Measurements from ENCODE around the gene MOBP. TPM values are rescaled to one million over a fixed set of nuclear protein-coding genes. Genes with fewer than 3 reads are reported as not detected.

Gene MOBP
- polyA plus RNA-seq, 1 donor (not counting 4 experiments of a cell fraction or from before 2014, with no cell fraction given) = not detected

GRCh38 chr3:39478226-39478625 is 10.7 kb downstream of the MOBP start:
- Histone ChIP-seq H3K9me1 (ENCODE audit: control insufficient read depth, extremely low read depth, insufficient read depth, low read length) (no peaks in the 10 kb centered on the region), H3K27me3 (ENCODE audit: control insufficient read depth, extremely low read depth, insufficient read depth, low read length) (peaks cover 4% of the 10 kb centered on the region), H3K4me3 (ENCODE audit: control insufficient read depth in 2 of 3, extremely low read depth in 1 of 3, insufficient read depth in 2 of 3, low read depth in 1 of 3, low read length in 3 of 3) (no peak overlapping the region), H3K4me2 (ENCODE audit: control insufficient read depth, extremely low read depth, insufficient read depth, low read depth, low read length) (no peak overlapping the region), H3K9ac (ENCODE audit: control insufficient read depth, extremely low read depth, insufficient read depth, low read length) (no peak overlapping the region), H2AFZ (ENCODE audit: control insufficient read depth, low read length) (no peak overlapping the region), H3K4me1 (ENCODE audit: control insufficient read depth, extremely low read depth, insufficient read depth, low read length) (no peaks in the 10 kb centered on the region), H3K27ac (ENCODE audit: control insufficient read depth, insufficient read depth, low read length) (no peak overlapping the region), H4K20me1 (ENCODE audit: control insufficient read depth, extremely low read depth, insufficient read depth, low read length) (no peaks in the 10 kb centered on the region), H3K9me3 (ENCODE audit: control insufficient read depth, low read depth, low read length) (no peaks in the 10 kb centered on the region), H3K79me2 (ENCODE audit: control insufficient read depth, insufficient read depth, low read length) (no peaks in the 10 kb centered on the region), H3K36me3 (ENCODE audit: control insufficient read depth in 2 of 2, extremely low read depth in 1 of 2, insufficient read depth in 2 of 2, low read length in 2 of 2) (no peaks in the 10 kb centered on the region)
- DNase-seq (ENCODE audit: low read depth, low spot score) (no peak), FAIRE-seq (no peak)
- TF ChIP-seq EZH2 (IDR thresholded peaks at IDR 0.05; ENCODE audit: low read length) = no peak
- TF ChIP-seq, protein P1, sequence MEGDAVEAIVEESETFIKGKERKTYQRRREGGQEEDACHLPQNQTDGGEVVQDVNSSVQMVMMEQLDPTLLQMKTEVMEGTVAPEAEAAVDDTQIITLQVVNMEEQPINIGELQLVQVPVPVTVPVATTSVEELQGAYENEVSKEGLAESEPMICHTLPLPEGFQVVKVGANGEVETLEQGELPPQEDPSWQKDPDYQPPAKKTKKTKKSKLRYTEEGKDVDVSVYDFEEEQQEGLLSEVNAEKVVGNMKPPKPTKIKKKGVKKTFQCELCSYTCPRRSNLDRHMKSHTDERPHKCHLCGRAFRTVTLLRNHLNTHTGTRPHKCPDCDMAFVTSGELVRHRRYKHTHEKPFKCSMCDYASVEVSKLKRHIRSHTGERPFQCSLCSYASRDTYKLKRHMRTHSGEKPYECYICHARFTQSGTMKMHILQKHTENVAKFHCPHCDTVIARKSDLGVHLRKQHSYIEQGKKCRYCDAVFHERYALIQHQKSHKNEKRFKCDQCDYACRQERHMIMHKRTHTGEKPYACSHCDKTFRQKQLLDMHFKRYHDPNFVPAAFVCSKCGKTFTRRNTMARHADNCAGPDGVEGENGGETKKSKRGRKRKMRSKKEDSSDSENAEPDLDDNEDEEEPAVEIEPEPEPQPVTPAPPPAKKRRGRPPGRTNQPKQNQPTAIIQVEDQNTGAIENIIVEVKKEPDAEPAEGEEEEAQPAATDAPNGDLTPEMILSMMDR (optimal IDR thresholded peaks at IDR 0.05 in 1 of 3, IDR thresholded peaks at IDR 0.05 in 1 of 3, conservative IDR thresholded peaks at IDR 0.05 in 1 of 3; ENCODE audit: extremely low read depth in 1 of 3, insufficient read depth in 2 of 3, low read length in 3 of 3) = no peak
- dilution Hi-C loops (cut with MboI; ENCODE audit: extremely low pct_ligation_motif_present, low sequenced_read_pairs) = no loop called here

- Histone ChIP-seq H4K20me1 (ENCODE audit: control insufficient read depth, extremely low read depth, insufficient read depth, low read length) (no peaks in the 10 kb centered on the region), H3K4me1 (ENCODE audit: control insufficient read depth, extremely low read depth, insufficient read depth, low read length) (no peaks in the 10 kb centered on the region), H3K4me3 (ENCODE audit: control insufficient read depth in 2 of 3, extremely low read depth in 1 of 3, insufficient read depth in 2 of 3, low read depth in 1 of 3, low read length in 3 of 3) (no peak overlapping the region), H3K27ac (ENCODE audit: control insufficient read depth, insufficient read depth, low read length) (no peak overlapping the region), H3K4me2 (ENCODE audit: control insufficient read depth, extremely low read depth, insufficient read depth, low read depth, low read length) (no peak overlapping the region), H3K27me3 (ENCODE audit: control insufficient read depth, extremely low read depth, insufficient read depth, low read length) (peaks cover 4% of the 10 kb centered on the region), H3K9ac (ENCODE audit: control insufficient read depth, extremely low read depth, insufficient read depth, low read length) (no peak overlapping the region), H3K9me3 (ENCODE audit: control insufficient read depth, low read depth, low read length) (no peaks in the 10 kb centered on the region), H2AFZ (ENCODE audit: control insufficient read depth, low read length) (no peak overlapping the region), H3K79me2 (ENCODE audit: control insufficient read depth, insufficient read depth, low read length) (no peaks in the 10 kb centered on the region), H3K9me1 (ENCODE audit: control insufficient read depth, extremely low read depth, insufficient read depth, low read length) (no peaks in the 10 kb centered on the region), H3K36me3 (ENCODE audit: control insufficient read depth in 2 of 2, extremely low read depth in 1 of 2, insufficient read depth in 2 of 2, low read length in 2 of 2) (no peaks in the 10 kb centered on the region)
- DNase-seq (ENCODE audit: low read depth, low spot score) (no peak), FAIRE-seq (no peak)
- dilution Hi-C loops (cut with MboI; ENCODE audit: extremely low pct_ligation_motif_present, low sequenced_read_pairs) = no loop called here
- no peak for TF ChIP-seq EZH2 (IDR thresholded peaks at IDR 0.05; ENCODE audit: low read length)
- TF ChIP-seq, protein P1 (optimal IDR thresholded peaks at IDR 0.05 in 1 of 3, IDR thresholded peaks at IDR 0.05 in 1 of 3, conservative IDR thresholded peaks at IDR 0.05 in 1 of 3; ENCODE audit: extremely low read depth in 1 of 3, insufficient read depth in 2 of 3, low read length in 3 of 3) = no peak
Measured at GRCh38 chr3:39479701-39480414, 12.4 kb downstream of the MOBP start.
